H9 (cell line): ENCODE measurements around the gene CELF4. TPM values are rescaled to one million over a fixed set of nuclear protein-coding genes. Genes with fewer than 3 reads are reported as not detected.
A peak's percentile ranks its signal among the peaks of the same experiment; 100 is the strongest.

Experiments used
- DNase-seq: peaks from one replicate; pipeline ENCODE4 v3.0.0-alpha.2; 2017
- H2AFZ ChIP-seq: one replicate; pipeline ENCODE4 v1.6.1; 2013; ENCODE audit warnings: mild to moderate bottlenecking, low read length, control low read depth, moderate library complexity
- H2AK5ac ChIP-seq: 2 replicates; pipeline ENCODE4 v1.6.1; 2013; ENCODE audit warnings: low read length, control low read depth, mixed read lengths; ENCODE audit not compliant: insufficient read length
- H2BK120ac ChIP-seq: one replicate; pipeline ENCODE4 v1.6.1; 2013; ENCODE audit warnings: low read depth, mild to moderate bottlenecking, low read length, control low read depth, inconsistent platforms; ENCODE audit not compliant: poor library complexity, severe bottlenecking
- H2BK12ac ChIP-seq: 2 replicates; pipeline ENCODE4 v1.6.1; 2013; ENCODE audit warnings: low read length, control low read depth, mixed read lengths, low read depth; ENCODE audit not compliant: insufficient read length
- H2BK15ac ChIP-seq: 2 replicates; pipeline ENCODE4 v1.6.1; 2013; ENCODE audit warnings: low read depth, low read length, control low read depth
- H2BK20ac ChIP-seq: one replicate; pipeline ENCODE4 v1.6.1; 2013; ENCODE audit warnings: low read depth, mild to moderate bottlenecking, low read length, control low read depth, inconsistent platforms; ENCODE audit not compliant: poor library complexity, severe bottlenecking
- H2BK5ac ChIP-seq: 2 replicates; pipeline ENCODE4 v1.6.1; 2013; ENCODE audit warnings: low read length, control low read depth, mixed read lengths; ENCODE audit not compliant: insufficient read length
- H3K14ac ChIP-seq: 2 replicates; pipeline ENCODE4 v1.6.1; 2013; ENCODE audit warnings: low read length, control low read depth; ENCODE audit not compliant: insufficient read depth
- H3K18ac ChIP-seq: 2 replicates; pipeline ENCODE4 v1.6.1; 2013; ENCODE audit warnings: low read depth, mild to moderate bottlenecking, mixed read lengths, low read length, control low read depth; ENCODE audit not compliant: insufficient read length
- H3K23ac ChIP-seq: 2 replicates; pipeline ENCODE4 v1.6.1; 2013; ENCODE audit warnings: low read length, control low read depth, mixed read lengths, low read depth; ENCODE audit not compliant: insufficient read length
- H3K23me2 ChIP-seq: 2 replicates; pipeline ENCODE4 v1.6.1; 2013; ENCODE audit warnings: low read depth, mild to moderate bottlenecking, mixed read lengths, low read length, control low read depth; ENCODE audit not compliant: insufficient read length, poor library complexity, severe bottlenecking
- H3K27ac ChIP-seq: 2 replicates; pipeline ENCODE4 v1.5.1; 2013; ENCODE audit warnings: low read length, control low read depth, mixed read lengths, low read depth; ENCODE audit not compliant: insufficient read length
- H3K27me3 ChIP-seq: 2 replicates; pipeline ENCODE4 v1.6.1; 2013; ENCODE audit warnings: low read length, control low read depth, inconsistent platforms; ENCODE audit not compliant: insufficient read depth
- H3K4ac ChIP-seq: 2 replicates; pipeline ENCODE4 v1.6.1; 2013; ENCODE audit warnings: low read depth, mild to moderate bottlenecking, control low read depth, inconsistent platforms, low read length, moderate library complexity
- H3K4me1 ChIP-seq: 2 replicates; pipeline ENCODE4 v1.6.1; 2013; ENCODE audit warnings: low read length, control low read depth, inconsistent platforms; ENCODE audit not compliant: insufficient read depth
- H3K4me2 ChIP-seq: 2 replicates; pipeline ENCODE4 v1.6.1; 2013; ENCODE audit warnings: low read length, control low read depth, mixed read lengths; ENCODE audit not compliant: insufficient read length, insufficient read depth
- H3K56ac ChIP-seq: 2 replicates; pipeline ENCODE4 v1.6.1; 2013; ENCODE audit warnings: low read depth, mild to moderate bottlenecking, mixed read lengths, low read length, control low read depth; ENCODE audit not compliant: insufficient read length
- H3K79me1 ChIP-seq: 2 replicates; pipeline ENCODE4 v1.6.1; 2013; ENCODE audit warnings: low read depth, mild to moderate bottlenecking, moderate library complexity, low read length, control low read depth, inconsistent platforms; ENCODE audit not compliant: insufficient read depth, poor library complexity, severe bottlenecking
- H3K79me2 ChIP-seq: 2 replicates; pipeline ENCODE4 v1.6.1; 2013; ENCODE audit warnings: low read length, control low read depth, inconsistent platforms; ENCODE audit not compliant: insufficient read depth
- H3K9ac ChIP-seq: 2 replicates; pipeline ENCODE4 v1.6.1; 2013; ENCODE audit warnings: low read length, control low read depth, mixed read lengths; ENCODE audit not compliant: insufficient read length; ENCODE audit errors: extremely low read depth
- H3K9me3 ChIP-seq: one replicate; pipeline ENCODE4 v1.6.1; 2013; ENCODE audit warnings: low read depth, low read length, inconsistent platforms; ENCODE audit not compliant: control insufficient read depth
- H3T11ph ChIP-seq: one replicate; pipeline ENCODE4 v1.6.1; 2013; ENCODE audit warnings: mild to moderate bottlenecking, low read length, control low read depth, inconsistent platforms
- H4K20me1 ChIP-seq: one replicate; pipeline ENCODE4 v1.6.1; 2013; ENCODE audit not compliant: control insufficient read depth, insufficient read length, insufficient read depth
- H4K5ac ChIP-seq: 2 replicates; pipeline ENCODE4 v1.6.1; 2013; ENCODE audit warnings: low read depth, mild to moderate bottlenecking, mixed read lengths, low read length, control low read depth; ENCODE audit not compliant: insufficient read length
- H4K8ac ChIP-seq: replicated peaks from 2 replicates; pipeline ENCODE4 v1.6.1; 2013; ENCODE audit warnings: low read length, control low read depth, mixed read lengths, low read depth; ENCODE audit not compliant: insufficient read length
- H4K91ac ChIP-seq: 2 replicates; pipeline ENCODE4 v1.6.1; 2013; ENCODE audit warnings: low read depth, mild to moderate bottlenecking, moderate library complexity, mixed read lengths, low read length, control low read depth; ENCODE audit not compliant: insufficient read length
- H3K27ac Mint-ChIP-seq, 3 experiments: 2 replicates in 2 of 3; 3 replicates in 1 of 3; pipeline ENCODE4 v1.8.0; 2020 to 2021; ENCODE audit warnings: mixed read lengths in 3 of 3, mild to moderate bottlenecking in 1 of 3, moderate library complexity in 1 of 3
- H3K27me3 Mint-ChIP-seq: 2 replicates; pipeline ENCODE4 v1.8.0; 2021; ENCODE audit warnings: low read depth, mild to moderate bottlenecking, moderate library complexity, mixed read lengths
- H3K36me3 Mint-ChIP-seq, 3 experiments: 2 replicates in 2 of 3; 3 replicates in 1 of 3; pipeline ENCODE4 v1.8.0; 2020 to 2021; ENCODE audit warnings: low read depth in 3 of 3, mixed read lengths in 3 of 3; ENCODE audit not compliant: insufficient read depth in 1 of 3
- H3K4me1 Mint-ChIP-seq, 2 experiments: 2 replicates each; pipeline ENCODE4 v1.8.0; 2020; ENCODE audit warnings: mixed read lengths in 2 of 2
- H3K4me3 Mint-ChIP-seq, 2 experiments: 2 replicates in 1 of 2; 3 replicates in 1 of 2; pipeline ENCODE4 v1.8.0; 2020 to 2021; ENCODE audit warnings: mild to moderate bottlenecking in 2 of 2, mixed read lengths in 2 of 2, moderate library complexity in 1 of 2
- H3K9me3 Mint-ChIP-seq, 2 experiments: 2 replicates in 1 of 2; 3 replicates in 1 of 2; pipeline ENCODE4 v1.8.0; 2020; ENCODE audit warnings: mild to moderate bottlenecking in 2 of 2, mixed read lengths in 2 of 2, moderate library complexity in 1 of 2
- CTCF ChIP-seq: fragments of 200-600 bp; sonication (generic); conservative IDR thresholded peaks from 3 replicates; pipeline ENCODE4 v1.8.0; 2021; ENCODE audit warnings: antibody characterized with exemption, mild to moderate bottlenecking
- WGBS: extraction: QIAGEN DNeasy Blood & Tissue Kit; methylation state at CpG from one replicate; pipeline ENCODE4 v1.1.7; 2013; ENCODE audit warnings: missing lambda C conversion rate, low lambda C conversion rate, mixed read lengths; ENCODE audit not compliant: insufficient read length; ENCODE audit errors: extremely low coverage; 5-methylcytosine and 5-hydroxymethylcytosine counted together
- total RNA-seq: library from RNA; stranded (reverse); gene quantifications from 2 replicates; pipeline ENCODE4 v1.2.1, GENCODE V29; 2021

The CELF4 gene
- total RNA-seq, 1 experiment from 2014 or later, result 1.1 TPM

- H4K91ac ChIP-seq, result no peak overlapping the region
- no peaks in the 10 kb centered on the region for H3K9me3 ChIP-seq
- H3K18ac ChIP-seq, result no peak overlapping the region
- no peak overlapping the region for H3K56ac ChIP-seq
- H2BK5ac ChIP-seq, result no peak overlapping the region
- no peak overlapping the region for H2AK5ac ChIP-seq
- peaks cover 12% of the 10 kb centered on the region; the same call in 1 of the 2 replicates for H3K4me1 ChIP-seq
- H4K8ac ChIP-seq, result no peak overlapping the region
- H3K4ac ChIP-seq, result no peak overlapping the region
- Mint-ChIP-seq H3K27ac (peak overlapping the region in 1 of 3 experiments; percentile 44; a peak in 1 of 7 replicates), H3K4me1 (peaks cover 42 to 48% of the 10 kb centered on the region in 2 experiments), H3K36me3 (no peaks in the 10 kb centered on the region), H3K9me3 (no peaks in the 10 kb centered on the region; a peak in 2 of 5 replicates), H3K4me3 (no peak overlapping the region), H3K27me3 (peaks cover 26% of the 10 kb centered on the region)
- H2BK20ac ChIP-seq, result no peak overlapping the region
- H3K14ac ChIP-seq, result no peak overlapping the region
- H2BK120ac ChIP-seq, result no peak overlapping the region
- no peak overlapping the region for H3T11ph ChIP-seq
- H4K5ac ChIP-seq, result no peak overlapping the region
- no peak for DNase-seq
- no peak overlapping the region for H3K27ac ChIP-seq
- H3K79me1 ChIP-seq, result no peaks in the 10 kb centered on the region
- H3K23me2 ChIP-seq, result no peaks in the 10 kb centered on the region
- peak; percentile 20; the same call in 1 of the 3 replicates for TF ChIP-seq CTCF
- WGBS, result no CpG with 5 or more reads among the region's 7 CpGs
- no peak overlapping the region for H3K4me2 ChIP-seq
- no peak overlapping the region for H2BK12ac ChIP-seq
- H4K20me1 ChIP-seq, result no peaks in the 10 kb centered on the region
- H2BK15ac ChIP-seq, result no peak overlapping the region
- no peak overlapping the region for H2AFZ ChIP-seq
- H3K23ac ChIP-seq, result no peak overlapping the region
- H3K9ac ChIP-seq, result no peak overlapping the region
- no peaks in the 10 kb centered on the region for H3K27me3 ChIP-seq
- no peaks in the 10 kb centered on the region for H3K79me2 ChIP-seq
Measured at GRCh38 chr18:37493352-37493935, 72.2 kb downstream of the CELF4 start.
